ENCODE measurements around the gene CAPN12. TPM values are rescaled to one million over a fixed set of nuclear protein-coding genes. Genes with fewer than 3 reads are reported as not detected.
A peak's percentile ranks its signal among the peaks of the same experiment; 100 is the strongest.

Gene CAPN12
- total and polyA plus RNA-seq, 10 of the 15 experiments (the other 5 are each of a cell fraction or from before 2014, with no cell fraction given), result 0.64 to 4.6 (median 2.0) TPM

DNA sequence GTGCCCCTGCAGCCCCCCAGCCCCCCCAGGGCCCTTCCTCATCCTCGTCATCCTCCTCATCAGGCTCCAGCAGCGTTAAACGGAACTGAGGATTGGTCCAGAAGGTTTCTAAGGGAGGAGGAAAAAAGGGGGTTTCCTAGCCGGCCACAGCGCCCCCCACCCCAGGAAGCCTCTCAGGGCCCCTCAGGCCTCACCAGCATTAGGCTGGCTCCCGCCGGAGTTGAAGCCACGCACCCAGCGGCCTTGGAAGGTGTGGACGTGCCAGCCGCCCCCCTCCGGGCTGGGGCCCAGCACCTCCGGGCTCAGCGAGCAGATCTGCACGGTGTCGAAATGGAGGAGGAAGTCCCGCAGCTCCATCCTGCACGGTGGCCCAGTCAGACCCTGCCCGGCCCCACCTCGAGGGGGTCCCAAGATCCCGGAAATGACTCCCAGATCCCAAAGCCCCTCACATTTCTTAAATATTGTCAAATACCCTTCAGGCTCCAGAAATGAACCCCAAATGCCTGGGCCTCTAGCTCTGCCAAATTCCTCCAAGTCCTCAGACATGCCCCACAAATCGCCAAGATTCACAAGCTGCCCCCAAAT, 6.9 kb downstream of the CAPN12 start:
- FAIRE-seq (no peak), ATAC-seq (no peak), DNase-seq (ENCODE audit: low read depth, low spot score) (no peak)
- no TSS peak for BruUV-seq (replicated peaks)
- ChIA-PET CTCF (interaction anchor here (1.5 kb wide), 1 partner anchor 163 kb away, joined by 5 read pairs; the partner anchor contains the start of gene NFKBIB), POLR2A (interaction anchor here (0.6 to 1.0 kb wide), 4 partner anchors 11 to 185 kb away, joined by 3 to 5 read pairs (median 4); no protein-coding TSS in a partner anchor), RAD21 (ENCODE audit: unreplicated experiment) (interaction anchor here (0.5 kb wide), 1 partner anchor 382 kb away, joined by 3 read pairs; no protein-coding TSS in a partner anchor), SMC1A (ENCODE audit: uncharacterized antibody, unreplicated experiment) (no interaction called here)
- H2AFZ ChIP-seq (ENCODE audit: control insufficient read depth, low read depth, low read length), result peak overlapping the region; percentile 60; the same call in 1 of the 2 replicates
- H3K27ac ChIP-seq (ENCODE audit: control insufficient read depth, insufficient read depth), result no peak overlapping the region
- no peaks in the 10 kb centered on the region for H3K27me3 ChIP-seq (replicated peaks in 1 of 2; ENCODE audit: control insufficient read depth in 2 of 2, insufficient read depth in 2 of 2, low read length in 1 of 2)
- no peak overlapping the region; the same call in 1 of the 2 replicates for H3K4me3 ChIP-seq
- WGBS (ENCODE audit: insufficient coverage, insufficient replicate concordance, low lambda C conversion rate, missing lambda C conversion rate), result 8% methylated on average over 19 of the region's 22 CpGs
- H3K4me1 ChIP-seq (ENCODE audit: control insufficient read depth, insufficient read depth, low read length), result peaks cover 22% of the 10 kb centered on the region
- in situ Hi-C loops (cut with MboI), result no loop called here
- TF ChIP-seq IRF5 (IDR thresholded peaks at IDR 0.05; ENCODE audit: borderline replicate concordance) (no peak), SIN3A (IDR thresholded peaks at IDR 0.05; ENCODE audit: low read depth, low read length) (no peak), MYB (IDR thresholded peaks at IDR 0.05; ENCODE audit: borderline replicate concordance, low read depth, low read length) (no peak), RB1 (IDR thresholded peaks at IDR 0.05; ENCODE audit: borderline replicate concordance) (no peak)
- TF ChIP-seq, protein P1, sequence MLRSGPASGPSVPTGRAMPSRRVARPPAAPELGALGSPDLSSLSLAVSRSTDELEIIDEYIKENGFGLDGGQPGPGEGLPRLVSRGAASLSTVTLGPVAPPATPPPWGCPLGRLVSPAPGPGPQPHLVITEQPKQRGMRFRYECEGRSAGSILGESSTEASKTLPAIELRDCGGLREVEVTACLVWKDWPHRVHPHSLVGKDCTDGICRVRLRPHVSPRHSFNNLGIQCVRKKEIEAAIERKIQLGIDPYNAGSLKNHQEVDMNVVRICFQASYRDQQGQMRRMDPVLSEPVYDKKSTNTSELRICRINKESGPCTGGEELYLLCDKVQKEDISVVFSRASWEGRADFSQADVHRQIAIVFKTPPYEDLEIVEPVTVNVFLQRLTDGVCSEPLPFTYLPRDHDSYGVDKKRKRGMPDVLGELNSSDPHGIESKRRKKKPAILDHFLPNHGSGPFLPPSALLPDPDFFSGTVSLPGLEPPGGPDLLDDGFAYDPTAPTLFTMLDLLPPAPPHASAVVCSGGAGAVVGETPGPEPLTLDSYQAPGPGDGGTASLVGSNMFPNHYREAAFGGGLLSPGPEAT (IDR thresholded peaks at IDR 0.05; ENCODE audit: low read depth), result no peak
- H3K4me2 ChIP-seq (ENCODE audit: control insufficient read depth, insufficient read depth), result peak overlapping the region; percentile 42
- no peak overlapping the region for H3K9ac ChIP-seq (ENCODE audit: control insufficient read depth, insufficient read depth, low read length)
- H4K20me1 ChIP-seq (ENCODE audit: control insufficient read depth, insufficient read depth), result no peaks in the 10 kb centered on the region
- no peaks in the 10 kb centered on the region; the same call in 1 of the 2 replicates for H3K79me2 ChIP-seq (ENCODE audit: control insufficient read depth, insufficient read depth, low read length)
- intact Hi-C loops (cut with micrococcal nuclease; ENCODE audit: unreplicated experiment), result loop anchor here (10.0 kb wide), 1 partner anchor 223 kb away; no protein-coding TSS in a partner anchor
- H3K36me3 ChIP-seq (ENCODE audit: control insufficient read depth in 2 of 2, insufficient read depth in 2 of 2, low read length in 1 of 2), result no peaks in the 10 kb centered on the region
- no peaks in the 10 kb centered on the region for H3K9me3 ChIP-seq (replicated peaks; ENCODE audit: control insufficient read depth, insufficient read depth, low read length)

All from GM12878 (cell line).